Head of caudate nucleus (tissue), 42 donors: Measurements from ENCODE around the gene VRK2.
A peak's percentile ranks its signal among the peaks of the same experiment; 100 is the strongest.
"Not testable (repeated sequence)": the region's sequence is repeated elsewhere in the genome, so short reads cannot be mapped to it uniquely, and the experiment has no call there.

Experiments used
- DNase-seq, 42 donors: peaks; one replicate each; pipeline versions ENCODE4 v3.0.0 to v3.0.0-alpha.2; 2020 to 2021; ENCODE audit warnings: mixed read lengths in 7 of 42
- intact Hi-C: fragments of 100-400 bp; cut with DNase I; formaldehyde crosslinking; loops from one replicate; pipeline ENCODE4 v1.15.0; 2022

Gene VRK2

GRCh38 chr2:58099096-58099769 is 52.6 kb downstream of the VRK2 start:
- no peak for DNase-seq
- intact Hi-C loops = no loop called here

- DNase-seq = no peak
- intact Hi-C loops = no loop called here
These were observed 54.9 kb downstream of the VRK2 start for GRCh38 chr2:58101500-58101899.

- intact Hi-C loops = no loop called here
- DNase-seq = no peak
These were observed 60.3 kb downstream of the VRK2 start for GRCh38 chr2:58106896-58107295.

GRCh38 chr2:58107803-58108710 is 61.5 kb downstream of the VRK2 start:
- peak in 2 of 42 donors; percentile 14 to 26 for DNase-seq
- intact Hi-C loops = no loop called here

GRCh38 chr2:58109481-58109880 is 62.9 kb downstream of the VRK2 start:
- DNase-seq = no peak
- intact Hi-C loops = no loop called here

GRCh38 chr2:58110765-58111164 is 64.2 kb downstream of the VRK2 start:
- DNase-seq = no peak
- intact Hi-C loops = no loop called here

- DNase-seq, intact Hi-C loops: not testable (repeated sequence)
These were observed 67.0 kb downstream of the VRK2 start for GRCh38 chr2:58113563-58113962.

GRCh38 chr2:58120626-58121229 is 74.1 kb downstream of the VRK2 start:
- no peak for DNase-seq
- intact Hi-C loops = no loop called here

GRCh38 chr2:58122040-58122439 is 75.4 kb downstream of the VRK2 start:
- intact Hi-C loops = no loop called here
- no peak for DNase-seq

GRCh38 chr2:58122540-58122939 is 75.9 kb downstream of the VRK2 start:
- intact Hi-C loops = no loop called here
- no peak for DNase-seq

- DNase-seq = no peak
- intact Hi-C loops = no loop called here
These were observed 80.5 kb downstream of the VRK2 start for GRCh38 chr2:58127111-58127510.

GRCh38 chr2:58130238-58130637 is 83.6 kb downstream of the VRK2 start:
- intact Hi-C loops = loop anchor here (5.0 to 10.0 kb wide), 2 partner anchors 225 to 317 kb away; no protein-coding TSS in a partner anchor
- DNase-seq = no peak

- peak in 7 of 42 donors; percentile 3 to 47 (median 28) for DNase-seq
- intact Hi-C loops = loop anchor here (5.0 to 10.0 kb wide), 2 partner anchors 227 to 316 kb away; no protein-coding TSS in a partner anchor
These were observed 84.8 kb downstream of the VRK2 start for GRCh38 chr2:58131191-58132011.

- intact Hi-C loops = loop anchor here (5.0 to 10.0 kb wide), 2 partner anchors 229 to 314 kb away; no protein-coding TSS in a partner anchor
- DNase-seq = no peak
These were observed 86.8 kb downstream of the VRK2 start for GRCh38 chr2:58133395-58133794.

GRCh38 chr2:58135861-58136260 is 89.3 kb downstream of the VRK2 start:
- no peak for DNase-seq
- intact Hi-C loops = loop anchor here (10.0 kb wide), 1 partner anchor 231 kb away; no protein-coding TSS in a partner anchor

- DNase-seq = no peak
- intact Hi-C loops = loop anchor here (10.0 kb wide), 1 partner anchor 232 kb away; no protein-coding TSS in a partner anchor
These were observed 90.6 kb downstream of the VRK2 start for GRCh38 chr2:58137221-58137620.

GRCh38 chr2:58137856-58138255 is 91.2 kb downstream of the VRK2 start:
- intact Hi-C loops = loop anchor here (10.0 kb wide), 1 partner anchor 233 kb away; no protein-coding TSS in a partner anchor
- peak in 28 of 42 donors; percentile 17 to 80 (median 44) for DNase-seq

GRCh38 chr2:58138396-58139030 is 91.9 kb downstream of the VRK2 start:
- intact Hi-C loops = loop anchor here (10.0 kb wide), 1 partner anchor 234 kb away; no protein-coding TSS in a partner anchor
- DNase-seq = no peak
